HFFc6 (cell line): ENCODE data around the gene TBXAS1. TPM values are rescaled to one million over a fixed set of nuclear protein-coding genes. Genes with fewer than 3 reads are reported as not detected.

ENCODE experiments used
- DNase-seq: peaks from one replicate; pipeline ENCODE4 v3.0.0-alpha.2; 2018
- H3K27ac Mint-ChIP-seq: 2 replicates; pipeline ENCODE4 v1.8.0; 2020; ENCODE audit warnings: mild to moderate bottlenecking, mixed read lengths
- H3K27me3 Mint-ChIP-seq: 2 replicates; pipeline ENCODE4 v1.8.0; 2021; ENCODE audit warnings: mild to moderate bottlenecking, moderate library complexity, mixed read lengths; ENCODE audit not compliant: insufficient read depth
- H3K36me3 Mint-ChIP-seq: 2 replicates; pipeline ENCODE4 v1.8.0; 2021; ENCODE audit warnings: low read depth, mixed read lengths
- H3K4me1 Mint-ChIP-seq: 2 replicates; pipeline ENCODE4 v1.8.0; 2020; ENCODE audit warnings: low read depth, mixed read lengths
- H3K4me3 Mint-ChIP-seq: 2 replicates; pipeline ENCODE4 v1.8.0; 2020; ENCODE audit warnings: mild to moderate bottlenecking, moderate library complexity, mixed read lengths
- H3K9me3 Mint-ChIP-seq: 2 replicates; pipeline ENCODE4 v1.8.0; 2020; ENCODE audit warnings: mild to moderate bottlenecking, mixed read lengths
- total RNA-seq, 6 experiments: library from RNA; stranded (reverse); fragmentation: NEBNext Ultra II Directional; extraction: Animal tissue kit (Norgen Biotek cat#: 25700); gene quantifications; 2 replicates in 1 of 6; 3 replicates in 5 of 6; pipeline ENCODE4 v1.2.3, GENCODE V29; 2021
- TF ChIP-seq, protein P1 (sequence below): fragments of 200-600 bp; sonication (generic); IDR thresholded peaks from 2 replicates; pipeline ENCODE4 v1.5.0; 2021; ENCODE audit warnings: antibody characterized with exemption, mild to moderate bottlenecking

The TBXAS1 gene
- total RNA-seq, 6 experiments from 2014 or later, result 0.47 to 1.8 (median 1.0) TPM

GRCh38 chr7:139990571-139991268 lies 161.7 kb downstream of the TBXAS1 start:
- Mint-ChIP-seq H3K4me1 (peaks cover 11% of the 10 kb centered on the region; the same call in 1 of the 2 replicates), H3K27ac (no peak overlapping the region), H3K27me3 (peaks cover 19% of the 10 kb centered on the region), H3K36me3 (no peaks in the 10 kb centered on the region), H3K4me3 (no peak overlapping the region), H3K9me3 (no peaks in the 10 kb centered on the region)
- DNase-seq, result no peak
- TF ChIP-seq, protein P1, sequence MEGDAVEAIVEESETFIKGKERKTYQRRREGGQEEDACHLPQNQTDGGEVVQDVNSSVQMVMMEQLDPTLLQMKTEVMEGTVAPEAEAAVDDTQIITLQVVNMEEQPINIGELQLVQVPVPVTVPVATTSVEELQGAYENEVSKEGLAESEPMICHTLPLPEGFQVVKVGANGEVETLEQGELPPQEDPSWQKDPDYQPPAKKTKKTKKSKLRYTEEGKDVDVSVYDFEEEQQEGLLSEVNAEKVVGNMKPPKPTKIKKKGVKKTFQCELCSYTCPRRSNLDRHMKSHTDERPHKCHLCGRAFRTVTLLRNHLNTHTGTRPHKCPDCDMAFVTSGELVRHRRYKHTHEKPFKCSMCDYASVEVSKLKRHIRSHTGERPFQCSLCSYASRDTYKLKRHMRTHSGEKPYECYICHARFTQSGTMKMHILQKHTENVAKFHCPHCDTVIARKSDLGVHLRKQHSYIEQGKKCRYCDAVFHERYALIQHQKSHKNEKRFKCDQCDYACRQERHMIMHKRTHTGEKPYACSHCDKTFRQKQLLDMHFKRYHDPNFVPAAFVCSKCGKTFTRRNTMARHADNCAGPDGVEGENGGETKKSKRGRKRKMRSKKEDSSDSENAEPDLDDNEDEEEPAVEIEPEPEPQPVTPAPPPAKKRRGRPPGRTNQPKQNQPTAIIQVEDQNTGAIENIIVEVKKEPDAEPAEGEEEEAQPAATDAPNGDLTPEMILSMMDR, result no peak

DNA sequence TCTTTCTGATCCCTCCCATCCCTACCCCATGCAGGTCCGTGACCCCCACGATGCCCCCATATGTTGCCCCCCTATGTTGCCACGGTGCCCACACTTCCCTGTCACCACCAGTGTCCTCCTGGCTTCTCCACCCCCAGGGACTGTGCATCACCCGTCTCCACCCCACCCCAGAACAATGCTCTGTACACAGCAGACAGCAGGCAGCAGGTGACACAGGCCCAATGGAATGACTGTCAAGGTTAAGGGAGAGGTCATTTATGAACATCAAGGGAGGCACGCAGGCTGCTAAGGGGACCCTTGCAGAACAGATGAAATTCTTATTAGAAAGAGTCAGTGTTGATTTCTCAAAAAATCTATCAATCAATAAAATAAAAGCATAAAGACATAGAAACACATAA lies 162.2 kb downstream of the TBXAS1 start:
- no peaks in the 10 kb centered on the region for H3K36me3 Mint-ChIP-seq
- H3K9me3 Mint-ChIP-seq, result no peaks in the 10 kb centered on the region
- DNase-seq, result no peak

DNA sequence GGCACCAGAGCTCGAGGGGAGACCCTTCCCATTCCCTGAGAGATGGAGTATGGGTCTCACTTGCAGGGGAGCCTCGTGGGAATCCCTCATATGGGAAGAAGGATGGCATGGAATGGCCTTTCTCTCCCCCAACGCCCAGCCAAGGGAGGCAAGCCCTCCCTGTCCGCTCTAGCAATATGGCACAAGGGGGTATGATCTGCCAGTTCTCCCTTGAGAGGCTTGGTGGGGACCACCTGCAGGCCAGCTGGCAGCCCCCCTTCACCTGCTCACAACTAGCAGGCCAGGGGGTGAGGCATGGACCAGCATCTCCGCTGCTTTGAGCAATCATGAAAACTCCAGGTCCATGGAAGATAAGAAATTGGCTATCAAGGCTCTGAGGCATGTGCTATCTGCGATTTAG lies 162.8 kb downstream of the TBXAS1 start:
- Mint-ChIP-seq H3K27ac (no peak overlapping the region), H3K36me3 (no peaks in the 10 kb centered on the region), H3K4me3 (no peak overlapping the region), H3K4me1 (peaks cover 14% of the 10 kb centered on the region; the same call in 1 of the 2 replicates), H3K9me3 (no peaks in the 10 kb centered on the region), H3K27me3 (peaks cover 19% of the 10 kb centered on the region)
- TF ChIP-seq, protein P1, result no peak
- no peak for DNase-seq

More for the DNA sequence above, 162.2 kb downstream of the TBXAS1 start:
- Mint-ChIP-seq H3K4me1 (peaks cover 14% of the 10 kb centered on the region; the same call in 1 of the 2 replicates), H3K4me3 (no peak overlapping the region), H3K27ac (no peak overlapping the region), H3K27me3 (peaks cover 19% of the 10 kb centered on the region)
- TF ChIP-seq, protein P1, result no peak

DNA sequence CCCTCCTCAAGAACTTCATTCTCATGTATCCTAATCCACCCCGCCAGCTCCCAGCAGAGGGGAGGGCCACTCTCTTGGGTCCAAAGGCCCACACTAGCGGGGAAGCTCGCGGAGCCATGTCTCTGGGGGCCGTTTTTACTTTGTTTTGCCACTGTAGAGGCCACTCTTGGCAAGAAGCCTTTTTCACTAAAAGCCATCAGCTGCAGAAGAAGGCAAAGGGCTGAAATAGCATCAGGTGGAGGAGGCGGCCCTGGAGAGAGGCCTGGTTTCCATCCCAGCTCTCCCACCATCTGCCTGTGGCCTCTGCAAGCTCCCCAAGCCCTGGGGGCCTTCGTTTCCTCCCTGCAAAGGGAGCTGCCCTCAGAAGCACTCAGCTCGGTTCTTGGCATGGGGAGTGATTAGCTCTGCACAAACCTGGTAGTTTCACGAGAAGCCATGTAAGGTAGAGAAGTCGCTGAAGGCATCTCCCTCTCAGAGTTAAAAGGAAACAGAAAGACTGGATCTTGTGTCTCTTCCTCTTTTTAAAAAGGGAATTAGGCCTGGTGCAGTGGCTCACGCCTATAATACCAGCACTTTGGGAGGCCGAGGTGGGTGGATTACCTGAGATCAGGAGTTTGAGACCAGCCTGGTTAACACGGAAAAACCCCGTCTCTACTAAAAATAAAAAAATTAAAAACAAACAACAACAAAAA lies 163.4 kb downstream of the TBXAS1 start:
- TF ChIP-seq, protein P1, result no peak
- peaks cover 14% of the 10 kb centered on the region; the same call in 1 of the 2 replicates for H3K4me1 Mint-ChIP-seq
- DNase-seq, result no peak
- H3K9me3 Mint-ChIP-seq, result no peaks in the 10 kb centered on the region
- no peak overlapping the region for H3K27ac Mint-ChIP-seq
- H3K36me3 Mint-ChIP-seq, result no peaks in the 10 kb centered on the region
- H3K4me3 Mint-ChIP-seq, result no peak overlapping the region
- H3K27me3 Mint-ChIP-seq, result peaks cover 18% of the 10 kb centered on the region

- TF ChIP-seq, protein P1, result no peak
- Mint-ChIP-seq H3K4me1 (peaks cover 14% of the 10 kb centered on the region; the same call in 1 of the 2 replicates), H3K27me3 (peaks cover 16% of the 10 kb centered on the region), H3K9me3 (no peaks in the 10 kb centered on the region), H3K27ac (no peak overlapping the region), H3K36me3 (no peaks in the 10 kb centered on the region), H3K4me3 (no peak overlapping the region)
- no peak for DNase-seq
These were observed 164.1 kb downstream of the TBXAS1 start for GRCh38 chr7:139993169-139993568.
